Jurkat, Clone E6-1 (cell line): ENCODE data around the gene MMAB.

Experiments used
- DNase-seq: peaks from one replicate; pipeline ENCODE4 v3.0.0-alpha.2; 2011; ENCODE audit warnings: low read depth, low spot score
- H3K4me3 ChIP-seq: 2 replicates; pipeline ENCODE4 v1.5.1; 2011; ENCODE audit warnings: mild to moderate bottlenecking, low read length, control low read depth, moderate library complexity

The MMAB gene

GRCh38 chr12:109529691-109530640, 43.3 kb downstream of the MMAB start:
- no peak for DNase-seq

GRCh38 chr12:109527489-109528123, 45.7 kb downstream of the MMAB start:
- no peak for DNase-seq
- H3K4me3 ChIP-seq: no peak overlapping the region

More at GRCh38 chr12:109529691-109530640, 43.3 kb downstream of the MMAB start:
- H3K4me3 ChIP-seq: no peak overlapping the region

GRCh38 chr12:109525279-109525585, 48.1 kb downstream of the MMAB start:
- DNase-seq: no peak
- no peak overlapping the region for H3K4me3 ChIP-seq

GRCh38 chr12:109524466-109525278, 48.6 kb downstream of the MMAB start:
- no peak for DNase-seq
- no peak overlapping the region for H3K4me3 ChIP-seq

- no peak overlapping the region for H3K4me3 ChIP-seq
- no peak for DNase-seq
These were observed 49.8 kb downstream of the MMAB start for GRCh38 chr12:109523504-109523903.

- DNase-seq: no peak
- no peak overlapping the region for H3K4me3 ChIP-seq
These were observed 50.2 kb downstream of the MMAB start for GRCh38 chr12:109523071-109523470.

GRCh38 chr12:109521831-109522230, 51.5 kb downstream of the MMAB start:
- no peak for DNase-seq
- H3K4me3 ChIP-seq: no peak overlapping the region

- no peak overlapping the region for H3K4me3 ChIP-seq
- no peak for DNase-seq
These were observed 53.5 kb downstream of the MMAB start for GRCh38 chr12:109519787-109520186.

- H3K4me3 ChIP-seq: no peak overlapping the region
- peak; percentile 35 for DNase-seq
These were observed 54.3 kb downstream of the MMAB start for GRCh38 chr12:109518820-109519665.

GRCh38 chr12:109517619-109518018, 55.7 kb downstream of the MMAB start:
- no peak overlapping the region for H3K4me3 ChIP-seq
- no peak for DNase-seq

GRCh38 chr12:109513977-109514376, 59.3 kb downstream of the MMAB start:
- no peak overlapping the region for H3K4me3 ChIP-seq
- no peak for DNase-seq

- H3K4me3 ChIP-seq: no peak overlapping the region
- no peak for DNase-seq
These were observed 60.3 kb downstream of the MMAB start for GRCh38 chr12:109513051-109513450.

- no peak overlapping the region for H3K4me3 ChIP-seq
- DNase-seq: no peak
These were observed 60.7 kb downstream of the MMAB start for GRCh38 chr12:109512608-109513007.

- H3K4me3 ChIP-seq: no peak overlapping the region
- no peak for DNase-seq
These were observed 63.1 kb downstream of the MMAB start for GRCh38 chr12:109510196-109510595.

GRCh38 chr12:109504068-109504467, 69.2 kb downstream of the MMAB start:
- DNase-seq: no peak
- H3K4me3 ChIP-seq: no peak overlapping the region
